Ramos (cell line): ENCODE measurements around the gene NUP88.
"Not testable (repeated sequence)": the region's sequence is repeated elsewhere in the genome, so short reads cannot be mapped to it uniquely, and the experiment has no call there.

Source experiments
- in situ Hi-C: fragments of 300-500 bp; cut with MboI; formaldehyde crosslinking; loops from one replicate; pipeline ENCODE4 v1.14.3; 2022; ENCODE audit warnings: low sequenced_read_pairs; ENCODE audit not compliant: unreplicated experiment

The NUP88 gene

DNA sequence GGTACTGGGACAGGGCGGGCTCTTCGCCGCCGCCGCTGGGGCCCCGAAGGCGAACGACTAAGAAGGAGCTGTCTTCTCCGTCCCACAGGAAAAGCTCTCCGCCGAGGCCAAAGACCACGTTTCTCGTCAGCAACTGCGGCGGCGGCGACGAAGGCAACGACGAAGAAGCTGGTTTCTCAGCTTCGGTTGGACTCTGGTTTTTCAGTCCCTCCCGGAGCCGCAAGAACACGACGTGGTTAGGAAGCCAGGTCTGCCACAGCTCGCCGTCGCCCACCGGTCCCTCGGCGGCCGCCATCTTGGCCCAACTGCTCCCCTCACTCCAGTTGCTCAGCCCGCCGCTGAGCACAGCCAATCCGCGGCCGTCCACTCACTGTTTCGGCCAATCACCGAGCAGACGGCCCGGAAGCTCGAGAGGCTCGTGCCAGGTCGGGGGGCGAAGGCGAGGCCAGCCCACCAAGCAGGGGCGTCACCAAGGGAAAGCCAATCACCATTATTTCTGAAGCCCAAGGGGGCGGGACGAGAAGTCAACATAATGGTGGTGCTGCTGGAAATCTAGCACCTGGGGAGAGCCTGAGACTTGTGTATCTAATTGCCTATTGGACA lies at the start of gene NUP88:
TSS of gene NUP88 (minus strand) at position 307 of the 603 bp plus-strand sequence. CDS start at position 295, 12 bp downstream.
- in situ Hi-C loops = no loop called here

DNA sequence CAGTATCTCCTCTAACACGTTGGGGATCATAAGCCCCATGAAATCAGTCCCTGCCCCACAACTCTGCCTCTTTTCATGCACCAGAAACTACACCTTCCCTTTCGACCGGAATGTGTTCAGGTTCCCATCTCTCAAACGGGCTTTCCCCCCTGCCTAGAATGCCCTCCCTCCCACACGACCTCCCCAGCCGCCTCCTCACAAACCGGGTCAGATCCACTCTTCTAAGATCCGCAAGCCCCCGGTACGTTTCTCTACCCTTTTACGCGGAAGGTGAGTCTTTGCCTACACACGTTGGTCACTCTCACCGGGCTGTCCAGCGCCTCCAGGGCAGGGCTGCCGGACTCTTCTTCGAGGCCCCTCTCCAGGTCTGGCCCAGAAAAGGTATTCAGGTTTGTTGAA lies 48.6 kb upstream of the NUP88 start:
- in situ Hi-C loops = no loop called here

DNA sequence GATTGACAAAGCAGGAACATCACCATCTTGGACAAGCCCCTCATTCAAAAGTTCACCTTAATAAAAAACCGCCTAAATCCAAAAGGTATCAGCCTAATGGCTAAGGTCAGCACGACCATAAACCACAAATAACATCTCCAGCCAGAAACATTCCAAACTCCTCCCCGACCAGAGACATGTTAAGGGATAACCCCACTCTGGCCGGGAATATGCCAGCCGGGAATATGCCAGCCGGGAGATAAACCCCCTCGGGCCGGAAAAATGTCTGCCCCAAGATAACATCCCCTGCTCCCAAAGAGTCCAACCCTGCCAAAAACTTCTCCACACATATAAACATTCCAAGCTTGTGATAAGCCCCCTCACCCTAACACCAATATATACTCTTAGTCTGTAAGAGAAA lies 48.0 kb upstream of the NUP88 start:
- in situ Hi-C loops = no loop called here

DNA sequence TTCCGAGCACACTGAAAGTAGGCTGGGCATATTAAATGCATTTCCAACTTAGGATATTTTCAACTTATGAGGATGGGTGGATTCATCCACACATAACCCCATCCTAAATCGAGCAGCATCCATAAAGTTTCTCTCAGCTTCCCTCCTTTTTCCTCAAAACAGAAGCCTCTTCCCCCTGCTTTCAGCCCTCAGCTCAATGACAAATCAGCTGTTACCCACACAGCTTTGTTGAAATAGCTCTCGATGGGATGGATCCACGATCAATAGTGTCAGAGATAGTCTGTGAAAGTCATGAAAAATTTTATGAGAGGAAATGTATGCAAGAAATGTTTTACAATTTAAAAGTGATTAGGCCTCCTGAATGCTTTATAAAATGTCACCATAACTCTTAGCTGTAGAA lies 46.8 kb upstream of the NUP88 start:
- in situ Hi-C loops = no loop called here

DNA sequence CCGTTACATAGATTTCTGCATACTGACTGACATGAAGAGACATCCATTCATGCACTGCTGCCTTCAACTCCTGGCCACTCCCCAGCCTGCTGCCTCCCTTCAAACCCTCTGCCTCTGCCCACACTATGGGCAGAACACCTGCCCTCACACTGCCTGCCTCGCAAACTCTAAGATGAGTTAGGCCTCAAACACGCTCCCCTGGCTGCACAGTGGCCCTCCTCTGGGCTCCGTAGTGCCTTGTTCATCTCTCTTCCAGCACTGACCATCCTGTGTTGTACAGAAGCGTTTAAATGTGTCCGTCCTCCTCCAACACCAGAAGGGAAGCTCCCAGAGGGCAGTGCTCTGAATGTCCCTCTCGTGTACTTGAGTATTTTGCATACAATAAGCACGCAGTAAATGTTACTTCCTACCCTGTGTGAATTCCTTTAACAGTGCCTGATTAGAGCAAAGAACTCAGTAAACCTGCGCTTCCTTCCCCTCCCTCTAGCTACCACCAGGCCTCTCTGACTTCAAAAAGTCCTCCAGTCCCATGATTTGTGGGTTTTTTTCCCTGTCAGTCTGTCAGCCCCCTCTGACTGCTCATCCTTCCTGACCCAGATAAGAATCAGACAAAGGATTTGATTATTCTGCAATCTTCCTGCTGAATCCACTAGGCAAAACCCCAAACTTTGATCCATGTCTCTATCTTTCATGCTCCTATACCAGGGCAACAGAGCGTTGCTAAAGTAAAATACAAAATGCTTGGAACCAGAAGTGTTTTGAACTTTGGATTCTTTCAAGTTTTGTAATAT lies 45.5 kb upstream of the NUP88 start:
- in situ Hi-C loops = no loop called here

DNA sequence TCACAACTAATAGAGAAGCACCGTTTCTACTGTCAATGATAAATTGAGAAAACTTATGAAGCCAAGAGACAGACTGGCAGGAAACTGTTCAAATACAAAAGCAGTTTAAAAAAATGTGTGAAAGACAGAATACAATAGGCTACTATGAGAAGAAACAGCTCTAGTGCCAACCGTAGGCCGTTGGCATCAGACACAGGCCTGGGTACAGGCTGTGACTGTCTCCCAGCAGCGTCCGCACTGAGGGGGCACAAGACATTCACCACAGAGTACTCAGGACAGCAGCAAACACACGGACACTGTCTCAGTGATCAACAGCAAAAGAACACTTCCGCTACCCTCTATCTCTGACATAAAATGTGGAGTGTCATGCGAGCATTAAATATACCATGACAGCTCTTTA lies 27.3 kb upstream of the NUP88 start:
- in situ Hi-C loops = no loop called here

DNA sequence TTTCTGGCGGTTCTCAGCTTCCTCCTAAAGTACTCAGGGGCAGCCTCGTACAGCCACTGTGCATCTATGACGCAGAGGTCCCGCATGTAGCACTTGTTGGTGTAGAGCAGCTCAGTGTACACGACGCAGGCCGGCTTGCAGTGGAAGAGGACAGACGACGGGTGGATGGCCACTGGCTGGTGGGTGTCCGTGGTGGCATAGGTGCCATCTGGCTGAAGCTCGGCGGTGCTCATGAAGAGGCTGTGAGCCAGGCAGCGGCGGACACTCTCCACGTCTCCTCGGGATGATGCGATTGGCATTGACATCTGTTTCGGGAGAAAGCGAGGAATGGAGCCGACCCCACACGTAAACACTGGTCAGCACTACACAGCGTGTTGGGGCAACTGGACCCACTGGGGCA lies 24.7 kb upstream of the NUP88 start:
- in situ Hi-C loops = no loop called here

DNA sequence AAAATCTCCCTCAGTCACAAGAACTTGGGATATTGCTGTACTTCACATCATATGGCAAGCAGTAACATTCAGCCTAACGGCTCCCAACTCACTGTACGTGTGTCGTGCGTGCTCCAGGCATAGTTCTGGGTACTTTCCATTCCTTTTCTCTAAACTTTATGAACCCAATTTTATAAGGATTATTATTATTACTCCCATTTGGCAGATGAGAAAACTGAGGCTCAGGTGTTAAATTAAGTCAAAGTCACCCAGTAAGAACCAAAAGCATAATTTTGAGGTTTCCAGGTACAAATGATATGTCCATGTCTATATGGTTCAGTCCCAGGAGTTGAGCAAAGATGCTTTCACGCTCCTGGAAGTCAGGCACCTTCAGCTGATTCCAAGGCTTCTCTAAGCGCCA lies 24.3 kb upstream of the NUP88 start:
- in situ Hi-C loops = no loop called here

DNA sequence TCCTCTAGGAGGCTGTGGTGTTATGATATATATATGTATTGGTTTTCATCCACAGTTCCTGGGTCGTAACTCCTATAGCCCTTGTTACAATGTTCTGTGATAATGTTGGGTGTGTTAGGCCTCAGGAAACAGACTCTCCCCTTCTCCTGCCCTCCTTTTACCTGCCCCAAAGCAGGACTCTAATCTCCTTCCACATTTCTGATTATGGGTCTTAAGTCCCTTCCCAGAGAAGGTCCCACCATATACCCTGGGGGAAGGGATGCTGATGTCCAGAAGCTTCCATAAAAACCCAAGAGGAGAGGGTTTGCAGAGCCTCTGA lies 19.9 kb upstream of the NUP88 start:
- in situ Hi-C loops = no loop called here

DNA sequence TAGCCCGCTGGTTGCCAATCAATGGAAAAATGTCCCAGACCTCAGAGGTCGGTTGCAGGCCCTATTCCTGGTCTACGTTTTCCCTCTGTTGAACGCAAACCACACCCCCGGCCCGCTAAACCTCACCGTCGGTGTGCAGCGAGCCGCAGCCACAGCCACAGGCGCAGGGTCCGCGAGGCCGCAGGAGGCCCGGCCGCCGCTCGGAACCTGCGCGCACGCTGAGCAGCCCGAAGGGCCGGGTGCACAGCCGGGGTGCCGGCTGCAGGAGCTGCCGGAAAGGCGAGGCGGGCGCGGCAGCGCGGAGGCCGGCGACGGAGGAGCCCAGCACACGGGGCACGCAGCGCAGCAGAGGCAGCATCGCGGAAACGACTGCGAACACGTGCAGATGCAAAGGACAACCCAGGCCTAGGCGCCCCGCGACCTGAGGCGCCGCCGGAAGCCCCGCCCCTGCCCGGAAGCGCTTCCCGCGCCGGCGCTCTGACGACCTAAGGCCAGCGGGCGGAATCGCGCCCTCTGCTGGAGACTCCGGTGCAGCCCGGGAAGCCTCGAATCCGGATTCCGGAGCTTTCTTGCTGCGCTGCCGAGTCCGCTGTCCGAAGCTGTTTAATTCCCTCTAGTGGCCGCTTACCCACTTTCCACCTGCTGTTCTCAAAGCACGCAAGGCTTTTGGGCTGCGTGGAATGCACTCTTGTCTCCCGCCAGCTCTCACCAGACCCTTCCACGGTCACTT lies 19.4 kb upstream of the NUP88 start, which contains the start of gene C1QBP:
TSS of gene C1QBP (minus strand) at position 440 of the 730 bp plus-strand sequence. CDS start at position 358, 82 bp downstream.
- in situ Hi-C loops = no loop called here

DNA sequence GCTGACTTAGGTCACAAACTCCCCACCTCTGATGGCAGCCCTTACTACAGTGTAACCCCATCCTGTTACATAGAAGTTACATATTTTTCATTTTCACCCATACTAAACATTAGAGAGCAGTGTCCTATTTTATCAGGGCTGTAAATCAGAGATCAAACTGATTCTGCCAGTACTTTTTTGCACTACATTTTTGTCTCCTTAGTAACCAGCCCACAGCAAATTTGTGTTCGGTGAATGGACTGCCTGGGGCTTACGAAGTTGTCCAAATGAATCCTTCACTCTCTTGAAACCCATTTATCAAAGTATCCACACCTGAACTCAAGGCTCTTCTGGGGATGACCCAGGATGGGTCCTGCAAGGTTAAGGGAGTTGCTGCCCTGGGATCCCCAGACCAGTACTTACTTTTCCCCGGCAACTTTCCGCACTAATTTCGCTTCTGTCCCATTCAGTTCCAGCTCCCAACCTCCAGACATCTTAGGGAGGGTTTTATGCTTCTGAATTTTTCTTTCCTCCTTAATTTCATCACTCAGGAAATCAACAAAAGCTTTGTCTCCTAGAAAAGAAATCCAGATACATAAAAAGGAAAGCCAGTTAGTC lies 18.4 kb upstream of the NUP88 start:
- in situ Hi-C loops = no loop called here

DNA sequence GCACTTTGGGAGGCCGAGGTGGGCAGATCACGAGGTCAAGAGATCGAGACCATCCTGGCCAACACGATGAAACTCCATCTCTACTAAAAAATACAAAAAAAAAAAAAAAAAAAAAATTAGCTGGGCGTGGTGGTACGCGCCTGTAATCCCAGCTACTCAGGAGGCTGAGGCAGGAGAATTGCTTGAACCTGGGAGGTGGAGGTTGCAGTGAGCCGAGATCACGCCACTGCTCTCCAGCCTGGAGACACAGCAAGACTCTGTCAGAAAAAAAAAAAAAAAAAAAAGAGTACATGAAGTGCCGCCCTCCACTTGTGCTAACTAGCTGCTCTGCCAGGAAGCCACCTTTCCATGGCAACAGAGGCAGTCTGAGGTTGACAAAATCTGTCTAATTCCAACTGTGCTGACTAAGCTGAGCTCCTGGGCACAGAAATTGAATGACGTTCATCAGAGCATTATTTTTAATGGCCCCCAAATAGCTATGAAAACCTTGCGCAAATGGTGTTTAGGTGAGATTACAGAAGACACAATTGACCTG lies 16.4 kb upstream of the NUP88 start:
- in situ Hi-C loops = not testable (repeated sequence)

DNA sequence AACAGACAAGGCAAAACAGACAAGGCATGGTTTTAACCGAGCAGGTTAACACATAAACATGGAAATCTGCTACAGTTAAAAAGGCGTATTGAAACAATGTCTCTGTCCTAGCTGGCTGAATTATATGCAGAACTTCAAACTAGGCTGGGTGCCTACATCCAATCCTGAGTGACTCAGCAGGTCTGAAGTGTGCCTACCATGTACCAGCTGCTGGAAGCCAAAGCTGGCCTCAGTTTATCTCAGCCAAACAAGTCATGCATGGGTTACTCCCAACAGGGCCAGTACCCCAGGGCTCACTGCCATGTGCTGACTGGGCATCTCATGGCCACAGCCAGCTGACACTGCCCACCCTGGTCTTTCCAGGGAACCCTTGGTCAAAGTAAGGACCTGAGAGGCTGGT lies 15.5 kb upstream of the NUP88 start:
- in situ Hi-C loops = no loop called here

DNA sequence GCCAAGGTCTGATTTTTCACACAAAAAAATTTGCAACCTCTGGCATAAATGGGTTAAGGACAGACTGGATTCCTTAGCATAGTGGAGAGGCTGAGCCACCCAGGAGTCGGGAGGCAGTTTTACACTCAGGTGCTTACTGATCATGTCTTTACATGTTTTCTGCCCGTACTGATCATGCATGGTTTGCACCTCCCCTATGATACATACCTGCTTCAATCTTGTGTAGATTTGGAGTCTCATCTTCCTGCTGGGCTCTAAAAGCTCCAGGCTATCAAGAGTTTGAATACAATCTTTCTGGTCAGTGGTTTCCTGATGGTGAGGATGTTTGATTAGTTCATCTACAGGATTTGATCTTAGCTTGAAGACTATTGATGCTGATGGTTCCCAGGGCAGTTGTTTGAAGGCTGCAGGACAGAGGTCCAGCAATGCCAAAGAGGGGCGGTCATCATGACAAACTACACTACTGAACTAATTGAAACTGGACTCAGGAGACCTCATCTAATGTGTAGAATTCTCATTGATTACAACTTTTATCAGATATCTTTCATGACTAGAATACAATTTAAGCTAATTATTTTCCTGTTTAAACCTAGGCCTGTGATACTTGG lies 12.6 kb upstream of the NUP88 start:
- in situ Hi-C loops = no loop called here

DNA sequence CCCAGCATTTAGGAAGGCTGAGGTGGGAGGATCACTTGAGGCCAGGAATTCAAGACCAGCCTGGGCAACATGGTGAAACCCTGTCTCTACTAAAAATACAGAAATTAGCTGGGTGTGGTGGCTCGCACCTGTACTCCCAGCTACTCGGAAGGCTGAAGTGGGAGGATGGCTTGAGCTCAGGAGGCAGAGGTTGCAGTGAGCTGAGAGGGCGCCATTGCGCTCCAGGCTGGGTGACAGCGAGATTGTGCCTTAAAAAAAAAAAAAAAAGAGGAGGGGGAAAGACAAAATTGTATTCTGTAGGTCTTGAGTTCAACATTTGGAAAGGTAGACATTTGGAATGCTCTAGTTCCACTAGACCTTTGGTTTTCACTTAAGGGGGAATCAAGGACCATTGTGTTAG lies 11.8 kb upstream of the NUP88 start:
- in situ Hi-C loops = not testable (repeated sequence)

DNA sequence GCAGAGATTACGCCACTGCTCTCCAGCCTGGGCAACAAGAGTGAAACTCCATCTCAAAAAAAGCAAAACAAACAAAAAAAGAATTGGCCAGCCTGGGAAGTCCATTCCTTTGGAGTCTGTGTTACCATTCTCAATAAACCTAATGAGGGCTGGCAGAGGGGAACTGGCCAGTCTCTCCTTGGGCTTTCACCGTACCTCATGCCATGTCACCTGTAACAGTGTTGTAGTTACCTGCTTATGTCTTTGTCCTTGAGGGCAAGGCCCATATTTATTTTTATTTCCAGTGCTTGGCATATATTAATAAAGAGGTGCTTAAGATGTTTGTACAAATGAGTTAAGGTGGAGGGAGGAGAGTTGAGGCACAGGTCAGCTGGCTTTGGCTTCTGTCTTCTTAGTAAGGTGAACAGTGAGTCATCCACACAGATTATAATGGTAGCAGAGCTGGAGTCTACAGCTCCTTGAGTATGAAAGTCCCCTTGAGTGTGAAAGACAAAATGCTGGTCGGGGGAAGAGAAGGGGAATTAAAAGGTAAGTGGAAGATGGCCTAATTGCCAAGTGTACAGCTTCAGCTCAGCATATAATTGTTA lies 11.0 kb upstream of the NUP88 start:
- in situ Hi-C loops = no loop called here

DNA sequence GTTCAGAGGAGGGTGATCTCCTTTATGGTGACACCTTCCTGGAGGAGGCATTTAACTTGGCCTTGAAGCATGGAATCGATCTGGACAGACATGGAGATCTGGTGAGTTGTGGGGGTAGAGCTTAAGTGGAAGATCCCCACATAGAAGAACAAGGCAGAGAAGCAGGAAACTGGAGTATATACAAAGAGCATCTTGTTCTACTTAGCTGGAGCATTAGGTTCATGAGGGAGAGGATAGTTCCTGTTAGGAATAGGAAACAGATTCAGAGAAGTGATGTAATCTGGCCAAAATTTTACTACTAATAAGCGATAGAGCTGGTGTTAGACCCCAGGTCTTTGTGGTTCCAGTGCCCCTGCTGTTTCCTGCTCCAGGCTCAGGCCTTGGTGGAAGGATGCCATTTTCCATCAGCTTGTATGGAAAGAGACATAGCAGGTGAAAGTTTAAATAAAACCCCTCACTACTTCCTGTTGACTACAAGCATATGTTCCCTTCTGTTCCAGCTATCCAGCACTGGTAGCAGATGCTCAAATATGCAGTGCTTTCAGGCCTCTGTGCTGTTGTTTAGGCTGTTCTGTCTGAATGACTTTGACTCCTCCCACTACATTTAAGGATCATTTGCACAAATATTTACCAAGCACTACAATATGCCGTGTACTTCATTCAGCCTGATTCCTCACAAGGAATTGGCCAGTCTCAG lies 9.9 kb upstream of the NUP88 start:
- in situ Hi-C loops = no loop called here

DNA sequence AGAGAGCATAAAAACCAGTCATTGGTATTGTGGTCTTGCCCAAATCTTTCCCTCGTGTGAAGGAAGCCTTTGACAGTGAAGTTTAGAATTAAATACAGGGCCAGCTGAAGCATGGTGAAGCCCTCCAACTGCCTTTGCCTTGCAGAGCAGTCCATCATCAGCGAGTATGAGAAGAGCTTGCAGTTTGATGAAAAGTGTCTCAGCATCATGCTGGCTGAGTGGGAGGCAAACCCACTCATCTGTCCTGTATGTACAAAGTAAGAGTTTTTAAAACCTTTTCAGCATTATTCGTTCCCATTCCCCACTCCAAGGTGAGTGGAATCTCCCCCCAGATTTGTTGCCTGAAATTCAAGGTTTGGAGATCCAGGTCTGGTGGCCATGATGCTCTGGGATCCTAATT lies 6.4 kb upstream of the NUP88 start:
- in situ Hi-C loops = no loop called here

DNA sequence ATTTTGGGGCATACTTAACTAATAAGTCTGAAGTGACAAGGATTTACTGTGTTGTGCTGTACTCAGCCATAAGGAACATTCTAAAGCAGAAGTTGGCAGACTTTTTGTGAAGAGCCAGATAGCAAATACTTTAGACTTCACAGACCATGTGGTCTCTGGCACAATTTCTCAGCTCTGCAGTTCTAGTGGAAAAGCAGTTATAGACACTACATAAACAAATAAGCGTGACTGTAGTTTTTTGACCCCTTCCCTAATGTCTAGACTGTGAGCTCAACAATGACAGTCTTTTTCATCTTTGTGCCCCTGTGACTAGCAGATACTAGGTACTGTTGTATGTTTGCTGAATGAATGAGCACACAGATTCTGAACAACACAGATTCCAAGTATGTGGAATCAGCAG lies 5.4 kb upstream of the NUP88 start:
- in situ Hi-C loops = no loop called here
